HG02588 (cell line): ENCODE measurements around the gene SPATS2.
A peak's percentile ranks its signal among the peaks of the same experiment; 100 is the strongest.
"Not testable (repeated sequence)": the region's sequence is repeated elsewhere in the genome, so short reads cannot be mapped to it uniquely, and the experiment has no call there.

Source experiments
- ATAC-seq: cut with Tn5 transposase; IDR thresholded peaks from one replicate; pipeline ENCODE4 v1.9.1; 2021; ENCODE audit warnings: mild to moderate bottlenecking, moderate library complexity; ENCODE audit not compliant: unreplicated experiment

The SPATS2 gene

GRCh38 chr12:49349266-49349665, 18.0 kb upstream of the SPATS2 start:
- ATAC-seq = no peak

GRCh38 chr12:49352351-49352750, 14.9 kb upstream of the SPATS2 start:
- ATAC-seq = no peak

GRCh38 chr12:49355913-49356312, 11.3 kb upstream of the SPATS2 start:
- ATAC-seq = no peak

- ATAC-seq = no peak
Observed at GRCh38 chr12:49357103-49357678, 10.1 kb upstream of the SPATS2 start.

GRCh38 chr12:49358483-49359141, 8.7 kb upstream of the SPATS2 start:
- peak; percentile 59 for ATAC-seq

- ATAC-seq = no peak
Observed at GRCh38 chr12:49359671-49360070, 7.6 kb upstream of the SPATS2 start.

GRCh38 chr12:49362077-49362476, 5.2 kb upstream of the SPATS2 start:
- no peak for ATAC-seq

GRCh38 chr12:49364989-49365388, 2.3 kb upstream of the SPATS2 start:
- ATAC-seq = no peak

- ATAC-seq = no peak
Observed at GRCh38 chr12:49365542-49365941, 1.7 kb upstream of the SPATS2 start.

GRCh38 chr12:49366096-49366651, 1.1 kb upstream of the SPATS2 start:
- peak; percentile 11 for ATAC-seq

- ATAC-seq = peak; percentile 60
Observed at GRCh38 chr12:49366652-49367380, 446 bp upstream of the SPATS2 start.

- no peak for ATAC-seq
Observed at GRCh38 chr12:49368240-49368600, 958 bp downstream of the SPATS2 start.

GRCh38 chr12:49369411-49370145, 2.3 kb downstream of the SPATS2 start:
- ATAC-seq = peak; percentile 46

GRCh38 chr12:49370539-49370938, 3.3 kb downstream of the SPATS2 start:
- ATAC-seq = no peak

- no peak for ATAC-seq
Observed at GRCh38 chr12:49375406-49375805, 8.1 kb downstream of the SPATS2 start.

- ATAC-seq = no peak
Observed at GRCh38 chr12:49377386-49377785, 10.1 kb downstream of the SPATS2 start.

GRCh38 chr12:49380184-49380583, 12.9 kb downstream of the SPATS2 start:
- not testable (repeated sequence) for ATAC-seq

- no peak for ATAC-seq
Observed at GRCh38 chr12:49388682-49389386, 21.6 kb downstream of the SPATS2 start.

- ATAC-seq = no peak
Observed at GRCh38 chr12:49389387-49389703, 22.1 kb downstream of the SPATS2 start.

- no peak for ATAC-seq
Observed at GRCh38 chr12:49397000-49397399, 29.7 kb downstream of the SPATS2 start.

GRCh38 chr12:49400304-49400703, 33.0 kb downstream of the SPATS2 start:
- no peak for ATAC-seq
